C4-2B (cell line): Measurements from ENCODE around the gene HAX1.

Source experiments
- H3K27ac ChIP-seq: fragments of 450-650 bp; 2 replicates; pipeline ENCODE4 v1.5.1; 2017
- ZFX ChIP-seq: fragments of 450-650 bp; IDR thresholded peaks from 2 replicates; pipeline ENCODE4 v1.6.1; 2017
- TF ChIP-seq, protein P1 (sequence below): fragments of 450-650 bp; conservative IDR thresholded peaks from 2 replicates; pipeline ENCODE4 v1.5.1; 2017; ENCODE audit warnings: mild to moderate bottlenecking

The HAX1 gene

DNA sequence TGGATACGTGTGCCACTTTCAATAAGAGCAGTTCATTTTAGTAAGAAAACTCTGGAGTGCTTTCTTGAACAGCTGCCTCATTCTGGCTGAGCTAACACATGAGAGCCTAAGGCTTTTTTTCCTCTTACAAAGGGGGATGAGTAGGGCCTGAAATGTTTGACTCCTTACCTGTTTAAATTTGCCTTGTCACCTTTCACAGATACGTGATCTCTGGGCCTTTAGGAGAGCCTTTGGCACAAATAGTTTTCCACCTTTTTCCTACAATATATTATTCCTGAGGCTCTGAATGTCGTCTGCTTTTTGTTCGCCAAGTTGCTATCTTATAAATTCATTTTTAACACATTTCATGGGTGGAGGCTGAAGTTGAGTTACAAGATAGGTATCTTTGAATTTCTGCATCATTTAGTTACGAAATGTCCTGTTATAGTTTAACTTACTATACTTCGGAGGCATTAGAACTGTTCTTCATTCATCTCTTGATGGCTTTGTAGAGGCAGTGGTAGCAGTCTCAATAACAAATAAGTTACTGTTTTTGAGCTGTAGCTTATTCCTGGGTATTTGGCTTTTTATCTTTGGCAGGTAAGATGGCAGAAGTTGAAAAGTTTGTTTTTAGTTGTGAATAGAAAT lies 34.4 kb upstream of the HAX1 start:
- no peak overlapping the region for H3K27ac ChIP-seq
- TF ChIP-seq, protein P1, sequence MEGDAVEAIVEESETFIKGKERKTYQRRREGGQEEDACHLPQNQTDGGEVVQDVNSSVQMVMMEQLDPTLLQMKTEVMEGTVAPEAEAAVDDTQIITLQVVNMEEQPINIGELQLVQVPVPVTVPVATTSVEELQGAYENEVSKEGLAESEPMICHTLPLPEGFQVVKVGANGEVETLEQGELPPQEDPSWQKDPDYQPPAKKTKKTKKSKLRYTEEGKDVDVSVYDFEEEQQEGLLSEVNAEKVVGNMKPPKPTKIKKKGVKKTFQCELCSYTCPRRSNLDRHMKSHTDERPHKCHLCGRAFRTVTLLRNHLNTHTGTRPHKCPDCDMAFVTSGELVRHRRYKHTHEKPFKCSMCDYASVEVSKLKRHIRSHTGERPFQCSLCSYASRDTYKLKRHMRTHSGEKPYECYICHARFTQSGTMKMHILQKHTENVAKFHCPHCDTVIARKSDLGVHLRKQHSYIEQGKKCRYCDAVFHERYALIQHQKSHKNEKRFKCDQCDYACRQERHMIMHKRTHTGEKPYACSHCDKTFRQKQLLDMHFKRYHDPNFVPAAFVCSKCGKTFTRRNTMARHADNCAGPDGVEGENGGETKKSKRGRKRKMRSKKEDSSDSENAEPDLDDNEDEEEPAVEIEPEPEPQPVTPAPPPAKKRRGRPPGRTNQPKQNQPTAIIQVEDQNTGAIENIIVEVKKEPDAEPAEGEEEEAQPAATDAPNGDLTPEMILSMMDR: no peak
- TF ChIP-seq ZFX: no peak

DNA sequence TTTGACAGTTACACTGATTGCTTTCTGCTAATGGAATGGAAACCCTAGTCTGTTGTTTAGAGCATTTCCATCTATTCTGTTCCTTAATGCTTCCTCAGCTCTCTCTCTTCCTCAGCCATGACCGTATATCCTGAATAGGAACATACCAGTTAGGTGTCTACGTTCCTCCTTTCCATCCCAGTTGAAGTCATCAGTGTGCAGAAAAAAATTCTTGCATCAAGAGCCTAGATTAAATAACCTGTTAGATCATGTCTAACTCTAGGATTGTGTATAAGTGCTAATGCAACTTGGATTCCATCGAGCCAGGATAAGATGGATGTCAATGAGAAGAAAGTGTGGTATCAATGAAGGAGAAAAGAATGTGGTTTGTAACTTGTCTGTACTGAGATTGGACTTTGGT lies 32.9 kb upstream of the HAX1 start:
- TF ChIP-seq, protein P1: no peak
- TF ChIP-seq ZFX: no peak
- no peak overlapping the region for H3K27ac ChIP-seq

DNA sequence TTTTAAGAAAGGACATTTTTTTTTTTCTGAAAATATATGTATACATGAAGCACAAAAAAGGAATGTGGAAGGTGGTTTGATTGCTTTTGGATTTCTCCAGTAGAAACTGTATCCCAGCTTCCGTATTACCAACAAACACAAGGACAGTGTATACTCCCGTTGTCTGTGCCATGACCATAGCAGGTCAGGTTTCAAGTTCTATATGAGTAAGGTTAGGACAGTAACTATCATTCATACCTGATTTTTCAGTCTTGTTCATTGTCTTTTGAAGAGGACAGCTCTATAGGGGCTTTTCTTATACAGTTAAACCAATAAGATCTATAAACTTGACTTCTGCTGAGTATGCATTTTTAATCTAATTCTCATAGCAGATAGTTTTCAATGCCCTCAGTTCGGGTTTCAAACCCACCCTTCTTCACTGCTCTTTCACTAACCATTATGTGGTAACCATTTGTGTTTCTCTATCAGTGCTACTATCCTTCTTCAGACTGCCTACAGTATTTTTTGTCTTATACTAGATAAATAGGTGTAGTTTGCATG lies 32.1 kb upstream of the HAX1 start:
- TF ChIP-seq, protein P1: no peak
- H3K27ac ChIP-seq: no peak overlapping the region

DNA sequence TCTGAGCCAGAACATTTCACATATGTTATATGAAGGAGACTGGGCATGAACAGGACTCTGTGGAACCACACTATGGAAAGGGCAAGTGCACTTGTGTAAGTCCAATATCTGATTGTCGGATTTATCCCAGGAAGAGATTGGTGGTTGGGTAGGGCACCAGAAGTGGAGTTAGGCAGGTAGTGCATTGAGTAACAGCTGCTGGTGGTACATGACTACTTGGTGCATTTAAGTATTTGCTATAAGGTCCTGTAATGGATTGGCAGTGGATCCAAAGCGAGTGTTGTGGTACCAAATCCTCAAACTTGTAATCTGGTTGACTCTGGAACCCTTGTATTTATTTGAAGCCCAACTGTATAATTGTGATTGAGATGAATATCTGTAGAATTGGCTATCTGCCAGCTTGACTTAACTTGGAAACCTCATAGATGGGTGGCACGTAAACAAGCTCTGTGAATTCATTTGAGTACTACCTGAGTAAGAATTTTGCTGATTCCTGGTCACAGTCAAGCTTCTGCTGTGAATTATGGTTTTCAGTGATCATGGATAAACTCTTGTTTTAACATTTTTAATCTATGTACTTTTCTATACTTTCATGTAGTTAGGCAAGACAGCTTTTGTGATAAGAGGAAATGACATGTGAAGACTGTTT lies 30.6 kb upstream of the HAX1 start:
- no peak for TF ChIP-seq ZFX
- TF ChIP-seq, protein P1: no peak
- H3K27ac ChIP-seq: no peak overlapping the region

DNA sequence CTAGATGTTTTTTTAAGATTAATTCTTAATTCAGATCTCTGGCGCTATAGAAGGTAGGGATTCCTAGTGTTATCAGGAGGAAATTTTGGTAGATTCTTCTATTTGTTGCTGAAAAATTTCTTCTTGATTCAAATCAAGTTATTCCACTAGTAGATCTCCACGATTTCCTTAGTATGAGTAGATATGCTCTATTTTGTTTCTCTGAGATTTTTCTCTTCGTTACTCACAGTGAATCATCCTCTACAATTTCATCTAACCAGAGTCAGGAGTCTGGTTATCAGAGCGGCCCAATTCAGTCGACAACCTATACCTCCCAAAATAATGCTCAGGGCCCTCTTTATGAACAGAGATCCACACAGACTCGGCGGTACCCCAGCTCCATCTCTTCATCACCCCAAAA lies 18.8 kb upstream of the HAX1 start:
- no peak overlapping the region for H3K27ac ChIP-seq
- no peak for TF ChIP-seq ZFX
- TF ChIP-seq, protein P1: no peak

DNA sequence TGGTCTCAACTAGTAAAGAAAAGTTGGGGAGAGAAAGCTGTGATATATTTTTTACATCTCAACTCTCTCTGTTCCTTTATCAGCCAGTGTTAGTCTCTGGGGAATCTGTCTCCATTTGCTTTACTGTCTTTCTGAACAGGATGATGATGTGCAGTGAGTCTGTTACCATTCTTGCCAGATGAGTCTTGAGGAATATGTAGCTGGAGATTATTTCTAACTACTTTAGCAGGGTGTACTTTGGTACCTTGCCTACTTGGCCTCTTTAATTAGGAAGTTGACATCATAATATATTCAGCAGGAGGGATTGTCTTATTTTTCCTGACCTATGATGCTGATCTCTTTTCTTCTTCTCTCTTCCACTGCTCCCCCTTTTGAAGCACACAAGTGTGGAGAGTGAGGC lies 15.7 kb upstream of the HAX1 start:
- no peak overlapping the region for H3K27ac ChIP-seq
- TF ChIP-seq ZFX: no peak
- TF ChIP-seq, protein P1: no peak

DNA sequence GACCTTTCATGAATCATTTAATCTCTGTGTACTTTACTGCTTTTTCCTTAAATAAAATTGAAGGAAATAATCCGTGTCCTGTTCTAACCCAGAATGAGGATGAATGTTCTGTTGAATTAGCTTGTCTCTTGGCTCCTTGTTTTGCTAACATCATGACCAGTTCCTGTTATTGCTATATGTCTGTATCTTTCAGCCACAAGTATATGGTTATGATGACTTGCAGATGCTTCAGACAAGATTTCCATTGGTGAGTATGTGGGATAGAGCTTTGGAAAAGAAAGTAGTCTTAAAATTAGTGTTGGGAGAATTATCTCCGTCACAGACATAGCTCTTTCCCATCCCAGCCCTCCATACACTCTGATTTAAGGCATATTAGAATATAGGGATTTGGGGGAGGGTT lies 13.6 kb upstream of the HAX1 start:
- no peak for TF ChIP-seq ZFX
- TF ChIP-seq, protein P1: no peak
- H3K27ac ChIP-seq: no peak overlapping the region
